Hematopoietic multipotent progenitor cell treated with erythropoietin and hydrocortisone succinate and interleukin-3 and kit ligand, for 8 days (in vitro differentiated cells): ENCODE data around the gene MS4A15.

Experiments used
- DNase-seq: peaks from one replicate; pipeline ENCODE4 v3.0.0-alpha.2; 2015

MS4A15 gene

GRCh38 chr11:60780774-60781173, 24.1 kb downstream of the MS4A15 start:
- DNase-seq = no peak

DNA sequence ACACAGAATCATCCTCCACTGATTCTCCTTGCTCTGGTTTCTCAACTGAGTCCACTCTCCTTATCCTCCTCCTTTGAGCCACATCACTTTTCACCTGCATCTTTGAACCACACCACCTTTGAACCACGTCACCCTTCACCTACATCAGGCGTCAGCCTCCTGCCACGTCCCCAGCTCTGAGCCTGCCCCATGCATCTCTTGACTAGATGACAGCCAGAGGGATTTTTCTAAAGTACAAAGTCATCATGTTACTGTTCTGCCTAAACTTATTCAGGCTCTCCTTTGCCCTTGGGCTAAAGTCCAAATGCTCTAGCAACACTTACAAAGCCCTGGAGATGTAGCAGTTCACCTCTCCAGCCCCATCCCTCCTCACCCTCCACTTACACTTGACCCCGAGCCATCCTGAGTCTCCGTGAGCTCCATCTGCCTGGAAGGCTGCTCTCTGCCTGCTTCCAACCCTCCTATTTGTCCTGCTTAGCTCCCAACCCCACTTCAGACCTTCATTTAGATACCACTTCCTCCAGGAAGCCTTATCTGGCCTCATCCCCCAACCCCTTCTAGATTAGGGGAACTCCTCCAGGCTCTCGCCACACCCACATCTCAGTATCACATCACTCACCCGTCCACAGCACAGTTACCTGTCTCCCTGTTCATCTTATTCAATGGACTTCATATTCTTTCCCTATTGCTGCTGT, 24.8 kb downstream of the MS4A15 start:
- DNase-seq = no peak

DNA sequence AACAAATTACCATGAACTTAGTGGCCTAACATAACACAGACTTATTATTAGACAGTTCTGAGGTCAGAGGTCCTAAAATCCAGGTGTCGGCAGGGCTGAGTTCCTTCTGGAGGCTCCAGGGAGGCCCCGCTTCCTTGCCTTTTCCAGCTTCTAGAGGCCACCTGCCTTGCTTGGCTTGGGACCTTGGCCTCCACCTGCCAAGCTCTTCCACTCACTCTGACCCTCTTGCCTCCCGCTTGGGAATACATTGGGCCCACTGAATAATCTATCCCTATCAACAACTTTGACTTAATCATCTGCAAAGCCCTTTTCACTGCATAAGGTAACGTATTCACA, 25.3 kb downstream of the MS4A15 start:
- no peak for DNase-seq

DNA sequence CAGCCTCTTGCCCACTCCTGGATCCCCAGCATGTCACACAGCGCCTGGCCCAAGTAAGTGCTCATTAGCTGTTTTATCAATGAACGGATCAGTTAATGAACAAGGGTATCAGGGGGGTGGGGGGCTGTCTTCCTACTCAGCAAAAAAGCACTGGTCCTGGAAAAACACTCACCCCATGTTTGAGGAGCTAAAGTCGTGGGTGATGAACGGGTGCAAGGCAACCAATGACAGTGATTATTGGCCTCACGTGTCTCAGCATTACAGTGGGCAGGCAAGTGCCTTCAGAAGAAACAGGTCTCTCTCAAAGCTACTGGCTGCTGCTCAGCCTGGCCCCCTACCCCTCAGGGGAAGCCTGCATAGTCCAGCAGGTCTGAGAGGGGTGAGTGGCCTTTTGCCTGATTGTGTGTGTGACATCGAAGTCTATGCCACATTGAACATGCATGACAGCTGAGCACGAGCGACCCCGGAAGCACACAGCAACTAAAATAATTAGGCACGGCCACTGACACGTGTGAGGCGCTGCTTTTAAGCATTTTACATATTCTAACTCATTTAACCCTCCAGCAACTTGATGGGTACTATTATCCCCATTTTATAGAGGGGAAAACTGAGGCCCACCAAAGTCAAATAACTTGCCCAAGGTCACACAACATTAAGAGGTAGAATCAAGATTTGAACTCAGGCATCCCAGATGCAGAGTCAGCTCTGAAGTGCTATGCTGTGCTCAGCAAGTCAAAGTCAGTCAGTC, 25.9 kb downstream of the MS4A15 start:
- no peak for DNase-seq

DNA sequence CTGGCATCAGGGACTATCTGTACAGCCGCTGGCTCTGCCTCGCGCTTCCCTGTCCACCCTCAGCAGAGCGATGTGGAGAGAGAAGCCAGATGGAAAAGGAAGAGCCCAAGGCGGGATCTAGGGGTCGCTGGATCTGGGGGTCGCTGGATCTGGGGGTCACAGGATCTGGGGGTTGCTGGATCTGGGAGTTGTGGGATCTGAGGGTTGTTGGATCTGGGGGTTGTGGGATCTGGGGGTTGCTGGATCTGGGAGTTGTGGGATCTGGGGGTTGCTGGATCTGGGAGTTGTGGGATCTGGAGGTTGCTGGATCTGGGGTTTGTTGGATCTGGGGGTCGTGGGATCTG, 26.4 kb downstream of the MS4A15 start:
- no peak for DNase-seq

DNA sequence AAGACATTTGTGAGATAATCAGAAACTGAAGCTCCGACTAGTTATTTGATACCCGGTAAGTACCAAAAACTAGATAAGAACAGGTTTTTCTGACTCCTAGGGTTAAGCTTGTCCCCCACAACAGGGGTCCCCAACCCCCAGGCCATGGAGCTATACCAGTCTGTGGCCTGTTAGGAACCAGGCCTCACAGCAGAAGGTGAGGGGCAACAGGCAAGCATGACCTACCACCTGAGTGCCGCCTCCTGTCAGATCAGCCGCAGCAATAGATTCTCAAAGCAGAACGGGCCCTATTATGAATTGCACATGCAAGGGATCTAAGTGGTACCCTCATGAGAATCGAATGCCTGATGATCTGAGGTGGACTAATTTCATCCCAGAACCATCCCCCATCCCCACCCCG, 27.2 kb downstream of the MS4A15 start:
- DNase-seq = no peak

DNA sequence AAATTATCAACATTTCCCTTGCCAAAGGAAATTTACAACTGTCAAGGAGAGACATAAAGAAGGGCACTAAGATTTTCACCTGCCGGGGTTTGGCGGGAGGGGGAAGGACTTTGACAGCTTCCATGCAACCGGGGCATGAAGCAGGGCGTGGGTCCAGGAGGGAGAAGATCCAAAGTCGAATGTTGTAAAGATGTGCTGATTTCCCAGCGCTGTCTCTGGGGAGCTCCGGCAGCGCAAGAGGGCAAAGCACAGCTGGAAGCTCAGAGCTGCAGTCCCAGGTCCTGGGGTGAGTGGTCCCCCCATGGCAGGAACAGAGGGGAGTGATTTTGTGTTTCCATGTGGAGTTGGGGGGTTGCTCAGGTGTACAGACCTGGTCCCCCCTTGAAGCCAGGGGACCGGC, 28.5 kb downstream of the MS4A15 start, which contains the start of gene MS4A10:
TSS of gene MS4A10 (plus strand) at position 198 of the 400 bp plus-strand sequence. CDS start 5,003 bp downstream, outside the sequence.
- no peak for DNase-seq

GRCh38 chr11:60785806-60786361, 29.2 kb downstream of the MS4A15 start:
- no peak for DNase-seq

DNA sequence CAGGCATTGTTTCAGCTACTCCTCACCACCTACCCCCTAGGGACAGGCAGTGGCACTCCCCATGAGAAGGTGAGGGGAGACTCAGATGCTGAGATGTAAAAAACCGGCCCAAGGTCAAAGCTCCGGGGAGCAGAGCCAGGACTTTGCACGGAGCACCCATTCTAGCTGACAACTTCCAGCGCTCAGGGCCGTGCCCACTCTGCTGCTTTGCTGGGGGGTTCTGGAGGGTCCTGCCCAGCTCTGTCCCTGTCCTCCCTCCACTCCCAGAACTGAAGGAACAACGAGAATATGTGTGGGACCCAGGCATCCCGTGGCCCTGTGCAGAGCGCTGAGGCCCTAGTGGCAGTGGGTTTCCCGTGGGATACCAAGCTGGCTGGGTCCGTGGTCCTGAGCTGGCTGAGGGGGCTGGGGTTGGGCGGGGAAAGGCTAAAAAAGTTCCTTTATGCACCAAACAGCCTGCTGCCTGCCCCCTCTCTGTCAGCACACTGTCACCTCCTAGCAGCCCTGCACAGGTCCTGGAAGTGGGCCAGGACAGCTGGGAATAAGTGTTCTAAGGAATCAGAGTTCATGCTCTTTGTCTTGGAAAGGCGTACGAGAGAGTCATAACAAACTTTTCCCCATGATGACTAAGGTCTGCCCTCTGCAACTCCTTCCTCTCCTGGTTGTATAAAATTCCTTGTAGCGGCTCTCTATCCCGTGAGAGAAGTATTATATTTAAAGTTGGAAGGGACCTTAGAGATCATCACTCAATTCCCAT, 30.3 kb downstream of the MS4A15 start:
- no peak for DNase-seq

DNA sequence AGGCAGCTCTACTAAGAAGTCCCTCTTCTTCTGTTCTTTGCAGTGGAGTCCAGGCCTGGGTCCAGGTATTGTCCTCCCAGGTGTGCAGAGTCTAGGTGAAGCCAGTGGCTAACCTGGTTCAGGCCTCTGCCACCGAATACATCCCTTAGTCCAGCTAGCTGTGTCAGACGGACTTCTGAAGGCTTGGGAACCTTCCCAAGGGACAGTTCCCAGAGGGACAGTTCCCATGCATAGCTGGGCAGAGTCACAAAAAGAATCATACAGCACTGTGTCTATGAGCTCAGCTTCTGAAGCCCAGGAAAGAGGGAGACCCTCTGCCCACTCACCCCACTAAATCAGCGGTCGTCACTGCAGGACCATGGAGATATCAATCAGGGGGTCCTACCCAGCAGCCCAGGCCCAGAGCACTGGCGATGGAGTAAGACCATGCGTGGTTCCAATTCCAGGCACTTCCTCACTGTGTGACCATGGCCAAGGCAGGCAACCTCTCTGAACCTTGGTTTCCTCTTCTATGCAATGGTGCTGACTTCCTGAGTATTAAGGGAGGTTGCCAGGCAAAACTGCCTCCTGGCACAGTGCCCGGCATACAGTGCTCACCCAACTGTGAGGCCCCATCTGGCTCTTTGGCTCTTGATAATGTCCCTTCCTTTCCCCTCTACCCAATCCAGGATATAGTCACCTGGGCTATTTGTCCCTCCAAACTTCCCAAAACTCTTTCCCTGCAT, 31.9 kb downstream of the MS4A15 start:
- DNase-seq = peak; percentile 20

DNA sequence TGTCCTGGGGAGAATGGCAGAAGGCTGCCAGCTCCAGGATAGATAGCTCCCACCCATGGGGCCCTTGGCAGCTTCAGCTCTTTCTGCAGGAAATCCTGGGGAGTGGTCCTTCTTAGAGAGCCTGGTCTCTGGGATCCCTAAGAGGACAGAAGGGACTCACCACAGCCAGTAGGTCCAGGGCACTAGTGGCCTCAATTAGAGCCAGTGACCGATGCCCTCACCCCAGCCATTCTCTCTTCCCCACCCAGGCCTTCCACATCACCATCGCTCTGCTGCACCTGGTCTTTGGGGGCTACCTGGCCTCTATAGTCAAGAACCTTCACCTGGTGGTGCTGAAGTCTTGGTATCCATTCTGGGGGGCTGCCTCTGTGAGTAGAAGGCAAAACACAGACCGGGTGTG, 34.1 kb downstream of the MS4A15 start:
- DNase-seq = no peak

GRCh38 chr11:60791153-60791933, 34.7 kb downstream of the MS4A15 start:
- DNase-seq = no peak

DNA sequence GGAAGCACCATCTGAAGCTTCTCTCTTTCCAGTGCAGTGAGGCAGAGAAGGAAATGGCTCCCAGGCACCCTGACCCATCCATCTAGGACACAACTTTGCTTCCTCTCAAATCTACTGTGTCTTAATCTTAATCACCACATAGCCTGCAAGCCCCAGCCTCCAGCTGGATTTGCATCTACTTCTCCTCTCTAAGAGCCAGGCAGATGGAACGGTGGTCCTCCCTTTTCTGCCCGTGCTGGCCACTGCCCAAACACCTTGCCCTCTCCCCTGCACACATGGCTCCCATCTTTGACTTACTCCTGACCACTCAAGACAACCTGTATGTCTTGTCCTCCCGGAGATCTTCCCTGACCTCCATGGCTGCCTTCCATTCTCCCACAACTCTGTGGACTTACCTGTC, 35.9 kb downstream of the MS4A15 start:
- no peak for DNase-seq

DNA sequence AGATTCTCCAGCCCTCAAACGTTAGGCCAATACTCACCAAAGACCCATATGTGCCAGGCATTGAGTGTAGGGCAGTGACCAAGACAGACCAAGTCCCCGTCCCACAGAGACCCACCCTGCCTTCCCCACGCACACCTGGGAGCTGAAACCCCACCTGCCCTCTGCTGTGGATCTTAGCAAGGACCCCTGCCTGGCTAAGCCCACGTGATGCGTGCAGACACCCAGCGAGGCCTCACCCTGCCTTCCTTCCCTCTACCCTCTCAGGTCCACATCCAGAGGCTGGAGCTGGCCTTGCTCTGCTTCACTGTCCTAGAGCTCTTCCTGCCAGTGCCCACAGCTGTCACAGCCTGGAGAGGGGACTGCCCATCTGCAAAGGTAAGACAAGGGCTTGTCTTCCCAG, 38.6 kb downstream of the MS4A15 start:
- no peak for DNase-seq

DNA sequence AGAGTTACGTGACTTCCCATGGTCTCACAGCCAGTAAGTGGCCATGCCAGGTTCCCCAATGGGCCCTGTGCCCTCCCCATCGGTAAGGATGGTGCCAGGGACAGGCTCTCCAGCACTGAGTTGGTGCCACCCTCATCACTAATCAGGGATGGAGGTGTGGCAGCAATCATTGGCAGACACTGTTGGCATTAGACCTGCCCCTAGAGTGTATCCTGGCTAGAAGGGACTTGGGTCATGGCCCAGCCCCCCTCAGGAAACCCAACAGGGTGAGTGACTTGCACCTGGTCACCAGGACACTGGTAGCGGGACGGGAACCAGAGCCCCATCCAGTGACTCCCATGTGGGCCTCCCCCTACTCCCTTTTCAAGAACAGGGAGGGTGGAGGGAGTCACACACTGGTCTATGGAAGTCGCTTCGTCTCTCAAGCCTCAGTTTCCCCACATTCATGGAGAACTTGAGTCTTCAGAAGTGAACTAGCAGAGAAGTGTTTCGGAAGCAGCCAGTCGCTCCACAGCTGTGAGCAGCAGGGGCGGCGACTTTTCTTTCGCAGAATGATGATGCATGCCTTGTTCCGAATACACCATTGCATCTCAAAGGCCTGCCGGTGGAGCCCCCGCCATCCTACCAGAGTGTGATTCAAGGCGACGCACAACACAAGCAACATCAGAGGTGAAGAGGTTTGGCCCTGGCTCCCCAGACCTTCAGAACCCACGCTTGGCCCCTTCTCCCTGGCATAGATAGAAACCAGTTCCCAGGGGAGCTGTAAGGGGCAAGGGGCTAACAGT, 41.4 kb downstream of the MS4A15 start:
- no peak for DNase-seq

GRCh38 chr11:60798631-60799030, 42.0 kb downstream of the MS4A15 start:
- no peak for DNase-seq

GRCh38 chr11:60801194-60801593, 44.5 kb downstream of the MS4A15 start:
- DNase-seq = no peak

GRCh38 chr11:60803273-60803936, 46.7 kb downstream of the MS4A15 start:
- no peak for DNase-seq

DNA sequence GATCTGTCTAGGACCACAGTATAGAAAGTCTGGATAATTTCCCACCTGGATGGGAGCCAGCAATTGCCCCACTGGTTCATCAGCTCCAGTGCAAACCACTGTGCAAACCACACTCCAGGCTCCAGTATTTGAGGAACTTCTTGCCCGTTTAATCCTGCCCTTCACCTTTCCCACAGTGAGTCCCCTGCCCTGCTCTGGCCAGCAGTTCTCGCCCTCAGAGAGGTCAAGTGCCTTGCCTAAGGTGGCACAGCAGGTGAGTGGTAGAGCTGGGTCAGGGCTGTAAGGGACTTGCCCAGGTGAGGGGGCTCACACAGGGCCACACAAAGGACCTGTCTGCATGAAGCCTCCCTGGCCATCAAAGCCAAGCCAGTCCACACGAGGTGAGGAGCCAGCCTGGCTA, 52.6 kb downstream of the MS4A15 start:
- no peak for DNase-seq

DNA sequence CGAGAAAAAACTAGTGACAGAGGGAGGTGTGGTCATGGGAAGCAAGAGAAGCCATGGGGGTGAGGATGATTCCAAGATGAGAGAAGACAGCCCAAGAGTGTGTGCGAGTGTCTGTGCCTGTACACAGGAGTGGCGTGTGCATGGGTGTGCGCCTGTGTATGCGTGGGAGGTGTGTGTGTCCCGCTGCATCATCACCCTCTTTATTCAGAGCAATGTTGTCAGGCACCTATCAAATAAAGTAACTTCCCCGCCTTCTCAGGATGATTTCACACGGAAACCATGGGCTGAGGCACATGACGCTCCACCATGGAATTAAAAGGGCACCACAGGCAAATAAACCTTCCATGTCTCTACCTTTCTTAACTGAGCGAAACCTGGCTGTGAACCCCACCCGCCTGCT, 53.0 kb downstream of the MS4A15 start:
- no peak for DNase-seq

- no peak for DNase-seq
Observed at GRCh38 chr11:60810151-60810550, 53.5 kb downstream of the MS4A15 start.
